IMR-90 (cell line): ENCODE measurements around the gene PHOX2A. TPM values are rescaled to one million over a fixed set of nuclear protein-coding genes. Genes with fewer than 3 reads are reported as not detected.

Experiments
- ATAC-seq: fragments of 200-7000 bp; cut with Tn5 transposase; 2 replicates; pipeline ENCODE4 v1.9.1; 2020; ENCODE audit warnings: low read depth, mild to moderate bottlenecking, moderate library complexity
- BruUV-seq: library from RNA; stranded (reverse); fragments of 400-500 nt; replicated peaks from 2 replicates; lab custom pipeline; 2021; lab: Mats Ljungman, UMichigan
- CTCF ChIA-PET: fragments of 300-600 bp; formaldehyde crosslinking; extraction: SDS; loops from one replicate; lab custom pipeline; 2021; ENCODE audit warnings: antibody characterized with exemption; lab: Yijun Ruan, JAX
- POLR2A ChIA-PET: fragments of 300-600 bp; sonication (Branson Sonifier 250); formaldehyde crosslinking; loops from one replicate; lab custom pipeline; 2022; ENCODE audit warnings: antibody characterized with exemption; ENCODE audit not compliant: unreplicated experiment; lab: Charles Lee
- DNase-seq: peaks from one replicate; pipeline ENCODE4 v3.0.0; 2013
- H2AFZ ChIP-seq: replicated peaks from 2 replicates; pipeline ENCODE3; 2013; ENCODE audit warnings: low read length, mild to moderate bottlenecking; ENCODE audit not compliant: poor library complexity
- H2AK5ac ChIP-seq: 2 replicates; pipeline ENCODE4 v1.6.1; 2013; ENCODE audit warnings: low read depth, low read length, inconsistent platforms
- H2AK9ac ChIP-seq: replicated peaks from 2 replicates; pipeline ENCODE3; 2013; ENCODE audit warnings: mild to moderate bottlenecking, low read depth, low read length, moderate library complexity; ENCODE audit not compliant: poor library complexity
- H2BK120ac ChIP-seq: 2 replicates; pipeline ENCODE4 v1.6.1; 2013; ENCODE audit warnings: low read depth, low read length, inconsistent platforms
- H2BK15ac ChIP-seq: 3 replicates; pipeline ENCODE4 v1.6.1; 2013; ENCODE audit warnings: low read depth, low read length, inconsistent platforms
- H2BK20ac ChIP-seq: 2 replicates; pipeline ENCODE4 v1.6.1; 2013; ENCODE audit warnings: low read depth, mild to moderate bottlenecking, inconsistent platforms, low read length, moderate library complexity
- H2BK5ac ChIP-seq: 2 replicates; pipeline ENCODE4 v1.6.1; 2013; ENCODE audit warnings: mild to moderate bottlenecking, low read depth, low read length, inconsistent platforms; ENCODE audit not compliant: poor library complexity, severe bottlenecking
- H3K14ac ChIP-seq: replicated peaks from 2 replicates; pipeline ENCODE4 v1.6.1; 2013; ENCODE audit warnings: low read depth, low read length, inconsistent platforms
- H3K18ac ChIP-seq: 2 replicates; pipeline ENCODE4 v1.6.1; 2013; ENCODE audit warnings: low read depth, low read length, control low read depth
- H3K23ac ChIP-seq: 2 replicates; pipeline ENCODE4 v1.6.1; 2013; ENCODE audit warnings: low read depth, low read length, inconsistent platforms
- H3K27ac ChIP-seq: 2 replicates; pipeline ENCODE4 v1.5.1; 2013; ENCODE audit warnings: mild to moderate bottlenecking, control low read depth, low read length; ENCODE audit not compliant: insufficient read depth
- H3K27me3 ChIP-seq: 2 replicates; pipeline ENCODE4 v1.6.1; 2013; ENCODE audit warnings: low read length; ENCODE audit not compliant: control insufficient read depth, insufficient read depth
- H3K36me3 ChIP-seq: 2 replicates; pipeline ENCODE4 v1.6.1; 2013; ENCODE audit warnings: low read length, mixed read lengths; ENCODE audit not compliant: control insufficient read depth, insufficient read depth
- H3K4ac ChIP-seq: 2 replicates; pipeline ENCODE4 v1.6.1; 2013; ENCODE audit warnings: low read depth, low read length, inconsistent platforms
- H3K4me1 ChIP-seq: 2 replicates; pipeline ENCODE4 v1.6.1; 2013; ENCODE audit warnings: low read length, mixed read lengths; ENCODE audit not compliant: control insufficient read depth, insufficient read depth
- H3K4me2 ChIP-seq: 2 replicates; pipeline ENCODE4 v1.6.1; 2013; ENCODE audit warnings: low read depth, mild to moderate bottlenecking, control low read depth, low read length, moderate library complexity
- H3K4me3 ChIP-seq: 2 replicates; pipeline ENCODE4 v1.5.1; 2013; ENCODE audit warnings: low read depth, mild to moderate bottlenecking, control low read depth, low read length, moderate library complexity; ENCODE audit not compliant: insufficient read depth
- H3K56ac ChIP-seq: 2 replicates; pipeline ENCODE4 v1.6.1; 2013; ENCODE audit warnings: low read length, inconsistent platforms; ENCODE audit not compliant: insufficient read depth; ENCODE audit errors: extremely low read depth
- H3K79me1 ChIP-seq, 2 experiments: 2 replicates each; pipeline ENCODE4 v1.6.1; 2013; ENCODE audit warnings: low read length in 2 of 2, inconsistent platforms in 1 of 2, low read depth in 1 of 2
- H3K9ac ChIP-seq: 2 replicates; pipeline ENCODE4 v1.6.1; 2013; ENCODE audit warnings: low read depth, low read length, control low read depth
- H3K9me1 ChIP-seq: 2 replicates; pipeline ENCODE4 v1.6.1; 2013; ENCODE audit warnings: low read length, inconsistent platforms; ENCODE audit not compliant: insufficient read depth
- H3K9me3 ChIP-seq: 2 replicates; pipeline ENCODE4 v1.6.1; 2013; ENCODE audit warnings: low read length; ENCODE audit not compliant: control insufficient read depth, insufficient read depth
- H4K20me1 ChIP-seq: 2 replicates; pipeline ENCODE4 v1.6.1; 2013; ENCODE audit warnings: low read length, inconsistent platforms; ENCODE audit not compliant: insufficient read depth
- H4K5ac ChIP-seq: 2 replicates; pipeline ENCODE4 v1.6.1; 2013; ENCODE audit warnings: mild to moderate bottlenecking, low read depth, low read length, control low read depth
- H4K8ac ChIP-seq, 2 experiments: 2 replicates each; pipeline ENCODE4 v1.6.1; 2013; ENCODE audit warnings: low read depth in 2 of 2, low read length in 2 of 2, control low read depth in 1 of 2, inconsistent platforms in 1 of 2
- H4K91ac ChIP-seq: 2 replicates; pipeline ENCODE4 v1.6.1; 2013; ENCODE audit warnings: low read depth, low read length, inconsistent platforms; ENCODE audit not compliant: insufficient read depth
- BHLHE40 ChIP-seq: fragments of 150-350 bp; IDR thresholded peaks from 2 replicates; pipeline ENCODE4 v1.6.1; 2016; ENCODE audit warnings: mild to moderate bottlenecking, low read depth, low read length
- CHD1 ChIP-seq: IDR thresholded peaks from 2 replicates; pipeline ENCODE4 v1.6.1; 2012; ENCODE audit warnings: low read depth, low read length, improper control_type of control experiment
- MAFK ChIP-seq: IDR thresholded peaks from 2 replicates; pipeline ENCODE4 v1.6.1; 2012; ENCODE audit warnings: low read depth, low read length, improper control_type of control experiment
- MAZ ChIP-seq: IDR thresholded peaks from 2 replicates; pipeline ENCODE4 v1.6.1; 2012; ENCODE audit warnings: low read depth, mild to moderate bottlenecking, low read length, improper control_type of control experiment, moderate library complexity, borderline replicate concordance
- MXI1 ChIP-seq: IDR thresholded peaks from 2 replicates; pipeline ENCODE4 v1.6.1; 2012; ENCODE audit warnings: low read depth, mild to moderate bottlenecking, low read length, moderate library complexity, borderline replicate concordance
- NFE2L2 ChIP-seq: fragments of 150-350 bp; IDR thresholded peaks from 2 replicates; pipeline ENCODE4 v1.6.1; 2016; ENCODE audit warnings: low read depth, mild to moderate bottlenecking, low read length
- POLR2A ChIP-seq: IDR thresholded peaks from 2 replicates; pipeline ENCODE4 v1.6.1; 2012; ENCODE audit warnings: mild to moderate bottlenecking, low read depth, low read length
- SMC3 ChIP-seq: fragments of 150-350 bp; IDR thresholded peaks from 2 replicates; pipeline ENCODE4 v1.6.1; 2016; ENCODE audit warnings: low read depth, mild to moderate bottlenecking, antibody characterized with exemption, low read length, moderate library complexity
- WGBS, 2 experiments: methylation state at CpG; one replicate each; pipeline versions ENCODE4 v1.1.5 to v1.1.7; 2013; ENCODE audit warnings: missing lambda C conversion rate in 2 of 2; ENCODE audit not compliant: insufficient read length in 1 of 2; ENCODE audit errors: extremely low coverage in 2 of 2; 5-methylcytosine and 5-hydroxymethylcytosine counted together
- dilution Hi-C: fragments of 300-500 bp; cut with HindIII; formaldehyde crosslinking; loops from one replicate; pipeline ENCODE4 v1.14.3; 2018; ENCODE audit warnings: low sequenced_read_pairs; ENCODE audit not compliant: unreplicated experiment
- in situ Hi-C: fragments of 300-500 bp; cut with MboI; formaldehyde crosslinking; loops from 3 replicates; pipeline ENCODE4 v1.14.3; 2019; ENCODE audit warnings: low sequenced_read_pairs, inconsistent platforms, mixed read lengths
- intact Hi-C: fragments of 100-400 bp; cut with micrococcal nuclease; formaldehyde crosslinking; loops from 2 replicates; pipeline ENCODE4 v1.10.0; 2022
- polyA plus RNA-seq, 3 experiments: library from polyadenylated mRNA; depleted of rRNA; stranded (reverse); fragments of >200 nt; gene quantifications; 2 replicates each; pipeline ENCODE4 v1.2.3, GENCODE V29; 2012; ENCODE audit warnings: low replicate concordance in 1 of 3
- total RNA-seq: library from RNA; depleted of rRNA; stranded (reverse); fragments of >200 nt; gene quantifications from 2 replicates; pipeline ENCODE4 v1.2.3, GENCODE V29; 2012
- TF ChIP-seq, protein P1 (sequence below): fragments of 150-350 bp; IDR thresholded peaks from 2 replicates; pipeline ENCODE4 v1.6.1; 2016; ENCODE audit warnings: low read depth, mild to moderate bottlenecking, low read length, moderate library complexity, borderline replicate concordance

The PHOX2A gene
- total and polyA plus RNA-seq, 2 of the 4 experiments (the other 2 are of a cell fraction): not detected

DNA sequence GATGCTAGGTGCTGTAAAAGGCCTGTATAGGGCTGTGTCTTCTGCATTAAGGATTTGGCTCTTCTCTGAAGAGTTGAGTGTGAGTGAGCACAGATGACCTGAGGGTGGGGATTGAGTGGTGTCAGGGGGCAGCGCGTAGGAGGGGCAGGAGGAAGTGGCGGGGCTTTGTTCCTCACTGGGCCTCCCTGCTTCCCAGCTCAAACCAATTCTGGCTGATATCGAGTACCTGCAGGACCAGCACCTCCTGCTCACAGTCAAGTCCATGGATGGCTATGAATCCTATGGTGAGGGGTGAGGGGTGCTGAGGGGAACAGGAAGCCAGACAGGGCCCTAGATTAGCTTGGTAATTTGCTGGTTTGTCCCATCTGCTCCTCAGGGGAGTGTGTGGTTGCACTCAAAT is 9.1 kb downstream of the PHOX2A start:
- Histone ChIP-seq H2BK15ac (no peak overlapping the region), H2BK5ac (no peak overlapping the region), H3K36me3 (peaks cover 77% of the 10 kb centered on the region), H3K56ac (no peak overlapping the region), H4K91ac (no peak overlapping the region), H3K4me3 (no peak overlapping the region), H2AK9ac (no peak overlapping the region), H3K9ac (no peak overlapping the region), H2BK120ac (no peak overlapping the region), H3K4me1 (peaks cover 2% of the 10 kb centered on the region; the same call in 1 of the 2 replicates), H3K79me1 (peaks cover 9 to 38% of the 10 kb centered on the region in 2 experiments), H4K5ac (no peak overlapping the region), H3K9me1 (no peaks in the 10 kb centered on the region), H3K4me2 (no peak overlapping the region), H4K20me1 (peaks cover 70% of the 10 kb centered on the region), H2AK5ac (no peak overlapping the region), H2AFZ (no peak overlapping the region), H4K8ac (no peak overlapping the region), H3K4ac (no peak overlapping the region), H3K27ac (no peak overlapping the region), H3K27me3 (peaks cover under 1% of the 10 kb centered on the region; the same call in 1 of the 2 replicates), H3K9me3 (no peaks in the 10 kb centered on the region), H3K18ac (no peak overlapping the region), H3K23ac (no peak overlapping the region), H2BK20ac (no peak overlapping the region), H3K14ac (no peak overlapping the region)
- TF ChIP-seq CHD1 (no peak), MAZ (no peak), BHLHE40 (no peak), NFE2L2 (no peak), MXI1 (no peak), MAFK (no peak), POLR2A (no peak), SMC3 (no peak)
- TF ChIP-seq, protein P1, sequence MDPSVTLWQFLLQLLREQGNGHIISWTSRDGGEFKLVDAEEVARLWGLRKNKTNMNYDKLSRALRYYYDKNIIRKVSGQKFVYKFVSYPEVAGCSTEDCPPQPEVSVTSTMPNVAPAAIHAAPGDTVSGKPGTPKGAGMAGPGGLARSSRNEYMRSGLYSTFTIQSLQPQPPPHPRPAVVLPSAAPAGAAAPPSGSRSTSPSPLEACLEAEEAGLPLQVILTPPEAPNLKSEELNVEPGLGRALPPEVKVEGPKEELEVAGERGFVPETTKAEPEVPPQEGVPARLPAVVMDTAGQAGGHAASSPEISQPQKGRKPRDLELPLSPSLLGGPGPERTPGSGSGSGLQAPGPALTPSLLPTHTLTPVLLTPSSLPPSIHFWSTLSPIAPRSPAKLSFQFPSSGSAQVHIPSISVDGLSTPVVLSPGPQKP: no peak
- no TSS peak for BruUV-seq
- ChIA-PET POLR2A (interaction anchor here (0.7 kb wide), 1 partner anchor 10 kb away, joined by 3 read pairs; no protein-coding TSS in a partner anchor), CTCF (no interaction called here)
- dilution Hi-C loops (no loop called here), in situ Hi-C loops (loop anchor here (5.0 kb wide), 1 partner anchor 208 kb away; no protein-coding TSS in a partner anchor), intact Hi-C loops (no loop called here)
- WGBS, 2 experiments: no CpG with 5 or more reads among the region's 4 CpGs
- no peak for ATAC-seq
- DNase-seq: no peak
